GM12878 (cell line): ENCODE data around the gene DNASE1L1. TPM values are rescaled to one million over a fixed set of nuclear protein-coding genes. Genes with fewer than 3 reads are reported as not detected.

Experiments used
- CHD1 ChIP-seq: IDR thresholded peaks from 2 replicates; pipeline ENCODE4 v1.6.1; 2012; ENCODE audit warnings: low read depth, low read length, improper control_type of control experiment
- CHD2 ChIP-seq: IDR thresholded peaks from 2 replicates; pipeline ENCODE4 v1.6.1; 2011; ENCODE audit warnings: low read depth, low read length, improper control_type of control experiment, borderline replicate concordance
- DPF2 ChIP-seq: fragments of 450-650 bp; IDR thresholded peaks from 2 replicates; pipeline ENCODE4 v1.6.1; 2017; ENCODE audit warnings: mild to moderate bottlenecking
- LARP7 ChIP-seq: fragments of 450-650 bp; IDR thresholded peaks from 2 replicates; pipeline ENCODE4 v1.6.1; 2017; ENCODE audit warnings: mild to moderate bottlenecking
- TCF3 ChIP-seq: IDR thresholded peaks from 2 replicates; pipeline ENCODE4 v1.6.1; 2012; ENCODE audit warnings: low read depth, mild to moderate bottlenecking, low read length, borderline replicate concordance; ENCODE audit not compliant: insufficient read depth
- USF2 ChIP-seq: IDR thresholded peaks from 2 replicates; pipeline ENCODE4 v1.6.1; 2011; ENCODE audit warnings: low read depth, low read length, improper control_type of control experiment, borderline replicate concordance
- ZBTB11 ChIP-seq: fragments of 450-650 bp; formaldehyde crosslinking; IDR thresholded peaks from 2 replicates; pipeline ENCODE4 v1.5.0; 2022; ENCODE audit warnings: mild to moderate bottlenecking, missing genetic modification characterization
- polyA plus RNA-seq, 11 experiments: library from polyadenylated mRNA; depleted of rRNA in 4 of 11; unstranded in 6 of 11; stranded (reverse) in 5 of 11; fragments of >200 nt; fragmentation: Nextera tagmentation in 4 of 11; fragmentation: Illumina TruSeq in 1 of 11; extraction: Ambion mirVana in 4 of 11; extraction: Trizol in 1 of 11; gene quantifications; 1 replicate in 1 of 11; 2 replicates in 10 of 11; pipeline versions ENCODE4 v1.2.1 to v1.2.3, GENCODE V29; 2011 to 2016; ENCODE audit warnings: inconsistent platforms in 2 of 11, missing spikeins in 2 of 11, low read depth in 1 of 11
- total RNA-seq, 4 experiments: library from RNA; depleted of rRNA in 3 of 4; stranded (reverse); fragments of >200 nt in 3 of 4; fragmentation: Illumina TruSeq in 1 of 4; extraction: Trizol in 1 of 4; gene quantifications; 2 replicates each; pipeline versions ENCODE4 v1.2.1 to v1.2.3, GENCODE V29; 2013 to 2021
- TF ChIP-seq, protein P1 (sequence below): IDR thresholded peaks from 2 replicates; pipeline ENCODE4 v1.6.1; 2011; ENCODE audit warnings: borderline replicate concordance, low read depth, mild to moderate bottlenecking, moderate library complexity, mixed read lengths, low read length; ENCODE audit not compliant: insufficient read depth; ENCODE audit errors: extremely low read length

Gene DNASE1L1
- total and polyA plus RNA-seq, 10 of the 15 experiments (the other 5 are each of a cell fraction or from before 2014, with no cell fraction given) = 0.60 to 22.7 (median 6.8) TPM

GRCh38 chrX:154428176-154429171 lies 19.4 kb upstream of the DNASE1L1 start, which contains the start of gene ATP6AP1 (continued):
- TF ChIP-seq TCF3 (no peak), DPF2 (peak; percentile 98), ZBTB11 (CRISPR knock-in tag) (no peak), CHD1 (no peak), USF2 (peak; percentile 42), CHD2 (peak; percentile 89), LARP7 (peak; percentile 88)
- TF ChIP-seq, protein P1, sequence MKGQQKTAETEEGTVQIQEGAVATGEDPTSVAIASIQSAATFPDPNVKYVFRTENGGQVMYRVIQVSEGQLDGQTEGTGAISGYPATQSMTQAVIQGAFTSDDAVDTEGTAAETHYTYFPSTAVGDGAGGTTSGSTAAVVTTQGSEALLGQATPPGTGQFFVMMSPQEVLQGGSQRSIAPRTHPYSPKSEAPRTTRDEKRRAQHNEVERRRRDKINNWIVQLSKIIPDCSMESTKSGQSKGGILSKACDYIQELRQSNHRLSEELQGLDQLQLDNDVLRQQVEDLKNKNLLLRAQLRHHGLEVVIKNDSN = peak; percentile 87
